Astrocyte (in vitro differentiated cells and primary cell): ENCODE measurements around the gene IGSF22. TPM values are rescaled to one million over a fixed set of nuclear protein-coding genes. Genes with fewer than 3 reads are reported as not detected.
"Not testable (repeated sequence)": the region's sequence is repeated elsewhere in the genome, so short reads cannot be mapped to it uniquely, and the experiment has no call there.

Experiments used
- DNase-seq: peaks from one replicate; pipeline ENCODE4 v3.0.0-alpha.2; 2010; ENCODE audit warnings: low read depth
- FAIRE-seq: peaks from 2 replicates; lab custom pipeline; 2011; peaks lifted over from hg19 to GRCh38; lab: Jason Lieb, UNC
- H2AFZ ChIP-seq: 2 replicates; pipeline ENCODE4 v1.6.0; 2012; ENCODE audit warnings: low read depth, low read length, inconsistent platforms
- H3K27ac ChIP-seq: 2 replicates; pipeline ENCODE4 v1.5.1; 2011; ENCODE audit warnings: low read depth, low read length, inconsistent platforms
- H3K27me3 ChIP-seq: 2 replicates; pipeline ENCODE4 v1.6.0; 2011; ENCODE audit warnings: low read length, inconsistent platforms; ENCODE audit not compliant: insufficient read depth
- H3K36me3 ChIP-seq: 2 replicates; pipeline ENCODE4 v1.5.1; 2011; ENCODE audit warnings: low read length, inconsistent platforms; ENCODE audit not compliant: insufficient read depth
- H3K4me1 ChIP-seq: 2 replicates; pipeline ENCODE4 v1.5.1; 2011; ENCODE audit warnings: low read length, inconsistent platforms; ENCODE audit not compliant: insufficient read depth
- H3K4me2 ChIP-seq: 2 replicates; pipeline ENCODE4 v1.6.0; 2012; ENCODE audit warnings: low read length, inconsistent platforms
- H3K4me3 ChIP-seq: 2 replicates; pipeline ENCODE4 v1.5.1; 2011; ENCODE audit warnings: low read depth, mild to moderate bottlenecking, low read length, inconsistent platforms; ENCODE audit not compliant: insufficient read depth
- H3K79me2 ChIP-seq: 2 replicates; pipeline ENCODE4 v1.6.0; 2012; ENCODE audit warnings: mild to moderate bottlenecking, low read length, inconsistent platforms; ENCODE audit not compliant: insufficient read depth
- H3K9ac ChIP-seq: 2 replicates; pipeline ENCODE4 v1.6.0; 2012; ENCODE audit warnings: mild to moderate bottlenecking, low read length, inconsistent platforms
- H3K9me3 ChIP-seq: 2 replicates; pipeline ENCODE4 v1.5.1; 2012; ENCODE audit warnings: low read depth, mild to moderate bottlenecking, low read length, inconsistent platforms; ENCODE audit not compliant: insufficient read depth
- H4K20me1 ChIP-seq: 2 replicates; pipeline ENCODE4 v1.6.0; 2012; ENCODE audit warnings: low read length, inconsistent platforms; ENCODE audit not compliant: insufficient read depth
- H3K27ac Mint-ChIP-seq: one replicate; pipeline ENCODE4 v1.8.0; 2021; ENCODE audit warnings: mild to moderate bottlenecking, mixed read lengths; ENCODE audit not compliant: unreplicated experiment
- H3K27me3 Mint-ChIP-seq: one replicate; pipeline ENCODE4 v1.8.0; 2021; ENCODE audit warnings: low read depth, mixed read lengths; ENCODE audit not compliant: unreplicated experiment
- H3K36me3 Mint-ChIP-seq: one replicate; pipeline ENCODE4 v1.8.0; 2021; ENCODE audit warnings: low read depth, mixed read lengths; ENCODE audit not compliant: unreplicated experiment
- H3K4me1 Mint-ChIP-seq: one replicate; pipeline ENCODE4 v1.8.0; 2021; ENCODE audit warnings: low read depth, mixed read lengths; ENCODE audit not compliant: unreplicated experiment
- H3K4me3 Mint-ChIP-seq: one replicate; pipeline ENCODE4 v1.8.0; 2021; ENCODE audit warnings: mild to moderate bottlenecking, moderate library complexity, mixed read lengths; ENCODE audit not compliant: unreplicated experiment
- H3K9me3 Mint-ChIP-seq: one replicate; pipeline ENCODE4 v1.8.0; 2021; ENCODE audit warnings: mild to moderate bottlenecking, mixed read lengths; ENCODE audit not compliant: unreplicated experiment
- EZH2 ChIP-seq: IDR thresholded peaks from 2 replicates; pipeline ENCODE4 v1.6.1; 2012; ENCODE audit warnings: mild to moderate bottlenecking, low read length, inconsistent platforms; ENCODE audit not compliant: insufficient read depth
- total RNA-seq: library from RNA; stranded (reverse); gene quantifications from 2 replicates; pipeline ENCODE4 v1.2.1, GENCODE V29; 2021
- TF ChIP-seq, protein P1 (sequence below): IDR thresholded peaks from 2 replicates; pipeline ENCODE4 v1.5.1; 2011; ENCODE audit warnings: low read depth, mild to moderate bottlenecking, inconsistent platforms, low read length, moderate library complexity; ENCODE audit not compliant: insufficient read depth

The IGSF22 gene
- total RNA-seq, 1 donor from 2014 or later = 0.05 TPM

DNA sequence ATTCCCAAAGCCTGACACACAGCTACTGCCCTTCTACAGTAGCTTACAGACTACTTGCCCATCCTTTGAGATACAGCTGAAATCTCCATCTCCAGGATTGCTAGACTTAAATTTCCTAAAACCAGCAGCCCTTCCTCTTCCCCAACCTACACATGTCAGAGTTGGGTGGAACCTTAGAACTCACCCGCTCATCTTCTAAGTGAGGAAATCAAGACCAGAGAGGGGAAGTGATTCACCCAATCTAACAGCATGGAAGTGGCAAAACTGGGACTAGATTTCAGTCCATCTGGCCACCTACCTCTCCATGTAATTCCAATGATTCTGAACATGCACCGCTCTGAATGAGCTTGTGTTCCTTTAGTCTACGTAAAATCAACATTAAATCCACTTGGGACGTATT is 28.4 kb downstream of the IGSF22 start:
- Histone ChIP-seq H3K79me2 (no peaks in the 10 kb centered on the region), H3K4me1 (peaks cover 8% of the 10 kb centered on the region), H2AFZ (peak overlapping the region; percentile 10), H3K36me3 (no peaks in the 10 kb centered on the region), H3K4me3 (no peak overlapping the region), H3K27me3 (no peaks in the 10 kb centered on the region), H3K9me3 (no peaks in the 10 kb centered on the region), H3K27ac (no peak overlapping the region), H3K9ac (no peak overlapping the region), H4K20me1 (no peaks in the 10 kb centered on the region), H3K4me2 (no peak overlapping the region)
- TF ChIP-seq, protein P1, sequence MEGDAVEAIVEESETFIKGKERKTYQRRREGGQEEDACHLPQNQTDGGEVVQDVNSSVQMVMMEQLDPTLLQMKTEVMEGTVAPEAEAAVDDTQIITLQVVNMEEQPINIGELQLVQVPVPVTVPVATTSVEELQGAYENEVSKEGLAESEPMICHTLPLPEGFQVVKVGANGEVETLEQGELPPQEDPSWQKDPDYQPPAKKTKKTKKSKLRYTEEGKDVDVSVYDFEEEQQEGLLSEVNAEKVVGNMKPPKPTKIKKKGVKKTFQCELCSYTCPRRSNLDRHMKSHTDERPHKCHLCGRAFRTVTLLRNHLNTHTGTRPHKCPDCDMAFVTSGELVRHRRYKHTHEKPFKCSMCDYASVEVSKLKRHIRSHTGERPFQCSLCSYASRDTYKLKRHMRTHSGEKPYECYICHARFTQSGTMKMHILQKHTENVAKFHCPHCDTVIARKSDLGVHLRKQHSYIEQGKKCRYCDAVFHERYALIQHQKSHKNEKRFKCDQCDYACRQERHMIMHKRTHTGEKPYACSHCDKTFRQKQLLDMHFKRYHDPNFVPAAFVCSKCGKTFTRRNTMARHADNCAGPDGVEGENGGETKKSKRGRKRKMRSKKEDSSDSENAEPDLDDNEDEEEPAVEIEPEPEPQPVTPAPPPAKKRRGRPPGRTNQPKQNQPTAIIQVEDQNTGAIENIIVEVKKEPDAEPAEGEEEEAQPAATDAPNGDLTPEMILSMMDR = no peak
- no peak for TF ChIP-seq EZH2
- Mint-ChIP-seq H3K36me3 (peaks cover 7% of the 10 kb centered on the region), H3K27me3 (peaks cover 9% of the 10 kb centered on the region), H3K4me3 (peak overlapping the region; percentile 77), H3K4me1 (peaks cover 38% of the 10 kb centered on the region), H3K27ac (no peak overlapping the region), H3K9me3 (no peaks in the 10 kb centered on the region)
- DNase-seq (no peak), FAIRE-seq (no peak)

DNA sequence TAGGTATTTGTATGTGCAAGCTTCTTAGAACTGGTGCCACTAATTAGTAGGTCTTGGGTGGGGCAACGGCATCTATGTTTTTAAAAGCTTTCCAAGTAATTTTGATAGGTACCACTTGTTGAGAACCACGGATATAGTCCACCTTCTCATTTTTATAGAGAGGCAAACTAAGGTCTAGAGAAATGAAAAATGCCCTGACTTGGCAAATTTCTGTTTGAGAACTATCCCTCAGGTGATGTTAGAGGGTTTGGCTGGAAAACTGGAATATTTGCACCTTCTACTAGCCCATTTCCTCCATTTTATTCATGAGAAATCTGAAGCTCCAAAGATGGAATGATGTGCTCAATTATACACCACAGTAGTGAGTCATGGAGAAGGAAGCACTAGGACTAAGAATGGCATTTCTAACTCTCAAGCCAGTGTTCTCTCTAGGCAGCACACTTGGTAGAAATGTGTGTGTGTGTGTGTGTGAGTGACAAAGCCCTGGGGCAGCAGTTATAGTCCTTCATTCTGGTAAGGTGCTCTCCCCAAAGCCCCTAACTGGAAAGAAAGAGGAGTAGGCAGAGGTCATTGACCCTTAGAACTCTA is 29.3 kb downstream of the IGSF22 start:
- H4K20me1 ChIP-seq = no peaks in the 10 kb centered on the region
- Mint-ChIP-seq H3K4me1 (peaks cover 38% of the 10 kb centered on the region), H3K27me3 (peaks cover 6% of the 10 kb centered on the region), H3K9me3 (no peaks in the 10 kb centered on the region), H3K36me3 (peaks cover 7% of the 10 kb centered on the region), H3K27ac (peak overlapping the region; percentile 64), H3K4me3 (no peak overlapping the region)
- H3K27me3 ChIP-seq = no peaks in the 10 kb centered on the region
- no peak overlapping the region for H3K4me3 ChIP-seq
- H3K4me2 ChIP-seq = no peak overlapping the region
- FAIRE-seq (peak; percentile 49), DNase-seq (peak; percentile 41)
- no peak overlapping the region for H3K27ac ChIP-seq
- no peak overlapping the region for H3K9ac ChIP-seq
- H3K79me2 ChIP-seq = no peaks in the 10 kb centered on the region
- no peak overlapping the region for H2AFZ ChIP-seq
- peaks cover 8% of the 10 kb centered on the region for H3K4me1 ChIP-seq
- no peaks in the 10 kb centered on the region for H3K9me3 ChIP-seq
- no peaks in the 10 kb centered on the region for H3K36me3 ChIP-seq
- TF ChIP-seq EZH2 = no peak
- TF ChIP-seq, protein P1 = no peak

DNA sequence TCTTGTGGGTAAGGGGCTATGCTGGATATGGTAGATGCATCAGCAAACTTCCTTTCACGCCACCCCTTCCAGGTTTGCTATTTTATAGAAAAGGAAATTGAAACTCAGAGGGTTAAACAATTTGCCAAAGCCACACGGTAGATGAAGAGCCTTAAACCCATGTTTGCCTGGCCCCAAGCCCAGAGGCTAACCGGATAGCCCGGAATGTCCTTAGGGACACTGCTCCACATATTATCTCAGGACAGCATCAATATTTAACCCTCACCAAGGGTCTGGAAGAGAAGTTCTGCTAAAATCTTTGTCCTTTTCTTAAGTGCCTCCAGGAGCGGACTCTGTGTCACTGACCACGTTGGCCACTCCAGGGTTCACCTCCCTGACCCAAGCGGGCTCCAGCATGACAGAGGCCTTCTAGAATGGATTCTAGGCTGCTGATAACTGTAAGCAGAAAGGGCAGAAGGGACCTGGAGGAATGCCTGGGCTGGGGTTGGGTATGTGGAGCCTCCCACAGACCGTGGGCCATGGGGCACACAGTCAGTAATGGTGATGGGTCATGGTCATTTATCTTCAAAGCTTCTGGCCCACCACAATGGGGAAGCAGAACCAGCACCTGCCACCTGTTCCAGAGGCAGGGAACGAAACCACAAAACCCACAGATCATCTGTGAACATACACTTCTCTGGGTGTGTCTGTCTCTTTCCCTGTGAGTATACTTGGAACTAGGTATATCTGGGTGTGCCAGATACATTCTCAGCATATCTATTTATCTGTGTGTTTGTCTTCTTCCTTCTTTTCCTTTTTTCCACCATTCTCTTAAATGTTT is 32.8 kb downstream of the IGSF22 start:
- no peaks in the 10 kb centered on the region for H3K79me2 ChIP-seq
- Mint-ChIP-seq H3K9me3 (no peaks in the 10 kb centered on the region), H3K27ac (no peak overlapping the region), H3K36me3 (no peaks in the 10 kb centered on the region), H3K27me3 (peaks cover 6% of the 10 kb centered on the region), H3K4me3 (no peak overlapping the region), H3K4me1 (peaks cover 19% of the 10 kb centered on the region)
- DNase-seq (no peak), FAIRE-seq (no peak)
- peaks cover under 1% of the 10 kb centered on the region for H3K4me1 ChIP-seq
- H3K9ac ChIP-seq = no peak overlapping the region
- no peak overlapping the region for H3K4me2 ChIP-seq
- H3K36me3 ChIP-seq = no peaks in the 10 kb centered on the region
- no peak overlapping the region for H3K27ac ChIP-seq
- TF ChIP-seq, protein P1 = no peak
- TF ChIP-seq EZH2 = no peak
- H3K27me3 ChIP-seq = no peaks in the 10 kb centered on the region
- no peak overlapping the region for H3K4me3 ChIP-seq
- no peaks in the 10 kb centered on the region for H4K20me1 ChIP-seq
- no peaks in the 10 kb centered on the region for H3K9me3 ChIP-seq
- H2AFZ ChIP-seq = no peak overlapping the region

DNA sequence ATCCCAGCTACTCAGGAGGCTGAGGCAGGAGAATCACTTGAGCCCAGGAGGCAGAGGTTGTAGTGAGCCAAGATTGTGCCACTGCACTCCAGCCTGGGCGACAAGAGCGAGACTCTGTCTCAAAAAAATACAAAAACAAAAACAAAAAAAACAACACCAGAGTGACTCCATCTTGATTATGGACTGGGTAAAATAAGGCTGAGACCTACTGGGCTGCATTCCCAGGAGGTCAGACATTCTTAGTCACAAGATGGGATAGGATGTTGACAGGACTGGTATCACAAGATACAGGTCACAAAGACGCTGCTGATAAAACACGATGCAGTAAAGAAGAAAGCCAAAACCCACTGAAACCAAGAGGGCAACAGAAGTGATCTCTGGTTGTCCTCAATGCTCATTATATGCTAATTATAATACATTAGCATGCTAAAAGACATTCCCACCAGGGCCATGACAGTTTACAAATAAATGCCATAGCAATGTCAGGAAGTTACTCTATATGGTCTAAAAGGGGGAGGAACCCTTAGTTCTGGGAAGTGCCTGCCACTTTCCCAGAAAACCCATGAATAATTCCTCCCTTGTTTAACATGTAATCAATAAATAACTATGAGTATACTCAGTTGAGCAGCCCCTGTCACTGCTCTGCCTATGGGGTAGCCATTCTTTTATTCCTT is 34.4 kb downstream of the IGSF22 start:
- not testable (repeated sequence) for H3K36me3 ChIP-seq, FAIRE-seq, H3K27me3 ChIP-seq, H3K9ac ChIP-seq, H4K20me1 ChIP-seq, H3K27ac ChIP-seq, H3K4me1 Mint-ChIP-seq, H3K4me2 ChIP-seq, H3K27ac Mint-ChIP-seq, H3K4me3 ChIP-seq, H3K79me2 ChIP-seq, H3K4me3 Mint-ChIP-seq, H3K36me3 Mint-ChIP-seq, H3K27me3 Mint-ChIP-seq, H3K9me3 ChIP-seq, DNase-seq, H3K9me3 Mint-ChIP-seq, H2AFZ ChIP-seq, H3K4me1 ChIP-seq
